HG03442 (cell line): Measurements from ENCODE around the gene HSPA2.
"Not testable (repeated sequence)": the region's sequence is repeated elsewhere in the genome, so short reads cannot be mapped to it uniquely, and the experiment has no call there.

Experiments
- ATAC-seq: cut with Tn5 transposase; IDR thresholded peaks from one replicate; pipeline ENCODE4 v1.9.1; 2021; ENCODE audit warnings: mild to moderate bottlenecking, moderate library complexity; ENCODE audit not compliant: unreplicated experiment

HSPA2 gene

GRCh38 chr14:64558216-64558615 lies 17.7 kb downstream of the HSPA2 start:
- ATAC-seq, result not testable (repeated sequence)

- ATAC-seq, result no peak
These were observed 21.1 kb downstream of the HSPA2 start for GRCh38 chr14:64561631-64562030.

GRCh38 chr14:64562436-64562835 lies 21.9 kb downstream of the HSPA2 start:
- ATAC-seq, result no peak

- ATAC-seq, result no peak
These were observed 23.2 kb downstream of the HSPA2 start for GRCh38 chr14:64563696-64564095.

GRCh38 chr14:64566651-64567122 lies 26.1 kb downstream of the HSPA2 start:
- no peak for ATAC-seq

GRCh38 chr14:64569138-64569631 lies 28.6 kb downstream of the HSPA2 start:
- ATAC-seq, result no peak

GRCh38 chr14:64569646-64570045 lies 29.1 kb downstream of the HSPA2 start:
- not testable (repeated sequence) for ATAC-seq

- no peak for ATAC-seq
These were observed 32.0 kb downstream of the HSPA2 start for GRCh38 chr14:64572386-64573104.

GRCh38 chr14:64573109-64573508 lies 32.6 kb downstream of the HSPA2 start:
- no peak for ATAC-seq

- no peak for ATAC-seq
These were observed 34.0 kb downstream of the HSPA2 start for GRCh38 chr14:64574371-64575107.

GRCh38 chr14:64577211-64577610 lies 36.7 kb downstream of the HSPA2 start:
- ATAC-seq, result no peak

- no peak for ATAC-seq
These were observed 39.9 kb downstream of the HSPA2 start for GRCh38 chr14:64580467-64580866.

- no peak for ATAC-seq
These were observed 40.8 kb downstream of the HSPA2 start for GRCh38 chr14:64581363-64581762.

- ATAC-seq, result no peak
These were observed 41.3 kb downstream of the HSPA2 start for GRCh38 chr14:64581817-64582216.

- ATAC-seq, result no peak
These were observed 43.6 kb downstream of the HSPA2 start for GRCh38 chr14:64584190-64584589.

- ATAC-seq, result no peak
These were observed 51.3 kb downstream of the HSPA2 start for GRCh38 chr14:64591809-64592208.
